Measurements from ENCODE around the gene ASPSCR1. TPM values are rescaled to one million over a fixed set of nuclear protein-coding genes. Genes with fewer than 3 reads are reported as not detected.

Gene ASPSCR1
- total and polyA plus RNA-seq, 3 donors from 2014 or later: 40.5 to 49.7 (median 46.2) TPM

GRCh38 chr17:81967533-81968395, 9.7 kb upstream of the ASPSCR1 start:
- no peaks in the 10 kb centered on the region for H3K27me3 ChIP-seq
- peak; percentile 84 for DNase-seq
- TF ChIP-seq POLR2A (IDR thresholded peaks at IDR 0.05) (no peak), CTCF (IDR thresholded peaks at IDR 0.05) (no peak)
- no peaks in the 10 kb centered on the region for H3K36me3 ChIP-seq (ENCODE audit: low read depth, missing control alignments)
- H3K4me3 ChIP-seq: no peak overlapping the region
- intact Hi-C loops (cut with DNase I; ENCODE audit: low total_unique reads): no loop called here
- 13 to 21% methylated on average over 23 to 34 of the region's 36 CpGs for WGBS, 2 donors
- H3K27ac ChIP-seq: no peak overlapping the region
- peaks cover 17% of the 10 kb centered on the region for H3K4me1 ChIP-seq
- H3K9me3 ChIP-seq: no peaks in the 10 kb centered on the region

- Histone ChIP-seq H3K4me1 (peaks cover 17% of the 10 kb centered on the region), H3K27ac (no peak overlapping the region), H3K4me3 (no peak overlapping the region), H3K9me3 (no peaks in the 10 kb centered on the region), H3K27me3 (no peaks in the 10 kb centered on the region), H3K36me3 (ENCODE audit: low read depth, missing control alignments) (no peaks in the 10 kb centered on the region)
- WGBS, 2 donors: 65 to 73% methylated on average over 7 of the region's 7 CpGs
- intact Hi-C loops (cut with DNase I; ENCODE audit: low total_unique reads): no loop called here
- TF ChIP-seq CTCF (IDR thresholded peaks at IDR 0.05) (no peak), POLR2A (IDR thresholded peaks at IDR 0.05) (no peak)
- DNase-seq: no peak
Measured at GRCh38 chr17:81968396-81968745, 9.1 kb upstream of the ASPSCR1 start.

- peaks cover 17% of the 10 kb centered on the region for H3K4me1 ChIP-seq
- H3K9me3 ChIP-seq: no peaks in the 10 kb centered on the region
- H3K36me3 ChIP-seq (ENCODE audit: low read depth, missing control alignments): no peaks in the 10 kb centered on the region
- H3K27me3 ChIP-seq: no peaks in the 10 kb centered on the region
- WGBS, 2 donors: 91 to 92% methylated on average over 9 to 12 of the region's 12 CpGs
- DNase-seq: no peak
- no peak overlapping the region for H3K27ac ChIP-seq
- intact Hi-C loops (cut with DNase I; ENCODE audit: low total_unique reads): no loop called here
- H3K4me3 ChIP-seq: no peak overlapping the region
- TF ChIP-seq POLR2A (IDR thresholded peaks at IDR 0.05) (no peak), CTCF (IDR thresholded peaks at IDR 0.05) (no peak)
Measured at GRCh38 chr17:81968850-81969812, 8.3 kb upstream of the ASPSCR1 start.

GRCh38 chr17:81973432-81973831, 4.0 kb upstream of the ASPSCR1 start:
- H3K9me3 ChIP-seq: no peaks in the 10 kb centered on the region
- no peak overlapping the region for H3K27ac ChIP-seq
- H3K27me3 ChIP-seq: no peaks in the 10 kb centered on the region
- no peak for TF ChIP-seq POLR2A (IDR thresholded peaks at IDR 0.05)
- TF ChIP-seq CTCF (IDR thresholded peaks at IDR 0.05): no peak
- intact Hi-C loops (cut with DNase I; ENCODE audit: low total_unique reads): no loop called here
- peaks cover 8% of the 10 kb centered on the region for H3K4me1 ChIP-seq
- no peak overlapping the region for H3K4me3 ChIP-seq
- DNase-seq: no peak
- H3K36me3 ChIP-seq (ENCODE audit: low read depth, missing control alignments): no peaks in the 10 kb centered on the region

Data from testis (tissue), 3 donors.